Measurements from ENCODE around the gene FAM107B.

DNA sequence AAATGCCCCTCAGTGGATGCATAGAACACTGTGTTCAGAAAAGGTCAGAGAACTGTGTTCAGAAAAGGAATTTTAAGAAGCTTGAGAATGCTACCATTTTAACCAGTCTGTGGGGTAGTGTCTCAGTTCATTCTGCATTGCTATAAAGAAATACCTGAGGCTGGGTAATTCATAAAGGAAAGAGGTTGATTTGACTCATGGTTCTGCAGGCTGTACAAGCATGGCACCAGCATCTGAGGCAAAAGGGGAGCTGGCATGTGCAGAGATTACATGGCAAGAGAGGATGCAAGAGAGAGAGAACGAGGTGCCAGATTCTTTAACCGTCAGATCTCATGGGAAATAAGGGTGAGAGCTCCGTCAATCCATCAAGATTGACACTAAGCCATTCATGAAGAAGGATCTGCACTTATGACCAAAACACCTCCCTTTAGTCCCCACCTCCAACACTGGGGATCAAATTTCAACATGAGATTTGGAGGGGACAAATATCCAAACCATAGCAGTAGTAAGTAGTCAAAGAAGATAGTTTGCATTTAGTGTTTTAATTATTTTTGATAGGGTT, 119.8 kb downstream of the FAM107B start:
- TF ChIP-seq TAF1 (CRISPR knock-in tag; IDR thresholded peaks at IDR 0.05), result no peak
- TF ChIP-seq PITX1 (CRISPR knock-in tag; IDR thresholded peaks at IDR 0.05), result no peak
- TF ChIP-seq PHF20 (CRISPR knock-in tag; IDR thresholded peaks at IDR 0.05), result no peak
- no peak for TF ChIP-seq MAZ (IDR thresholded peaks at IDR 0.05; ENCODE audit: borderline replicate concordance, low read depth, low read length)
- no peak for TF ChIP-seq MAZ (CRISPR knock-in tag; IDR thresholded peaks at IDR 0.05; ENCODE audit: low read depth)
- no peak for TF ChIP-seq KLF9 (CRISPR knock-in tag; IDR thresholded peaks at IDR 0.05; ENCODE audit: low read depth)
- TF ChIP-seq ZBTB21 (CRISPR knock-in tag; IDR thresholded peaks at IDR 0.05), result no peak
- TF ChIP-seq, protein P1, sequence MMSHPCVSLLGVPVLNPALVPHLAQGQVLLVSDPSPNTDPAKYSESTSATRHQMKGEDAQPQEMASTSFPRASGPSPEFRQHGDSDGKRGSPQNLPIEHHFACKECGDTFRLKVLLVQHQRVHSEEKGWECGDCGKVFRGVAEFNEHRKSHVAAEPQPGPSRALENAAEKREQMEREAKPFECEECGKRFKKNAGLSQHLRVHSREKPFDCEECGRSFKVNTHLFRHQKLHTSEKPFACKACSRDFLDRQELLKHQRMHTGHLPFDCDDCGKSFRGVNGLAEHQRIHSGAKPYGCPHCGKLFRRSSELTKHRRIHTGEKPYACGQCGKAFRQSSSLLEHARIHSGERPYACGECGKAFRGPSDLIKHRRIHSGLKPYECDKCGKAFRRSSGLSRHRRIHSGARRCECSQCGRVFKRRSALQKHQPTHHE (CRISPR knock-in tag; IDR thresholded peaks at IDR 0.05; ENCODE audit: borderline replicate concordance), result no peak
- TF ChIP-seq, protein P2, sequence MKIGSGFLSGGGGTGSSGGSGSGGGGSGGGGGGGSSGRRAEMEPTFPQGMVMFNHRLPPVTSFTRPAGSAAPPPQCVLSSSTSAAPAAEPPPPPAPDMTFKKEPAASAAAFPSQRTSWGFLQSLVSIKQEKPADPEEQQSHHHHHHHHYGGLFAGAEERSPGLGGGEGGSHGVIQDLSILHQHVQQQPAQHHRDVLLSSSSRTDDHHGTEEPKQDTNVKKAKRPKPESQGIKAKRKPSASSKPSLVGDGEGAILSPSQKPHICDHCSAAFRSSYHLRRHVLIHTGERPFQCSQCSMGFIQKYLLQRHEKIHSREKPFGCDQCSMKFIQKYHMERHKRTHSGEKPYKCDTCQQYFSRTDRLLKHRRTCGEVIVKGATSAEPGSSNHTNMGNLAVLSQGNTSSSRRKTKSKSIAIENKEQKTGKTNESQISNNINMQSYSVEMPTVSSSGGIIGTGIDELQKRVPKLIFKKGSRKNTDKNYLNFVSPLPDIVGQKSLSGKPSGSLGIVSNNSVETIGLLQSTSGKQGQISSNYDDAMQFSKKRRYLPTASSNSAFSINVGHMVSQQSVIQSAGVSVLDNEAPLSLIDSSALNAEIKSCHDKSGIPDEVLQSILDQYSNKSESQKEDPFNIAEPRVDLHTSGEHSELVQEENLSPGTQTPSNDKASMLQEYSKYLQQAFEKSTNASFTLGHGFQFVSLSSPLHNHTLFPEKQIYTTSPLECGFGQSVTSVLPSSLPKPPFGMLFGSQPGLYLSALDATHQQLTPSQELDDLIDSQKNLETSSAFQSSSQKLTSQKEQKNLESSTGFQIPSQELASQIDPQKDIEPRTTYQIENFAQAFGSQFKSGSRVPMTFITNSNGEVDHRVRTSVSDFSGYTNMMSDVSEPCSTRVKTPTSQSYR (CRISPR knock-in tag; IDR thresholded peaks at IDR 0.05; ENCODE audit: borderline replicate concordance), result no peak
- TF ChIP-seq ZNF331 (CRISPR knock-in tag; IDR thresholded peaks at IDR 0.05), result no peak
- TF ChIP-seq TCF7L2 (IDR thresholded peaks at IDR 0.05; ENCODE audit: low read depth, low read length), result no peak
- no peak for TF ChIP-seq TGIF2 (CRISPR knock-in tag; IDR thresholded peaks at IDR 0.05)
- TF ChIP-seq, protein P3, sequence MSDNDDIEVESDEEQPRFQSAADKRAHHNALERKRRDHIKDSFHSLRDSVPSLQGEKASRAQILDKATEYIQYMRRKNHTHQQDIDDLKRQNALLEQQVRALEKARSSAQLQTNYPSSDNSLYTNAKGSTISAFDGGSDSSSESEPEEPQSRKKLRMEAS (IDR thresholded peaks at IDR 0.05), result no peak
